Vagina (tissue), 2 donors: ENCODE measurements around the gene RGS6.

Experiments used
- CTCF ChIP-seq, 3 experiments: fragments of 450-650 bp in 2 of 3; fragments of 200-600 bp in 1 of 3; sonication (generic) in 1 of 3; IDR thresholded peaks; one replicate each; pipeline ENCODE4 v1.5.1; 2017 to 2019; ENCODE audit warnings: antibody characterized with exemption in 3 of 3, mild to moderate bottlenecking in 2 of 3, moderate library complexity in 2 of 3
- POLR2A ChIP-seq, 2 donors: fragments of 450-650 bp; IDR thresholded peaks; one replicate each; pipeline ENCODE4 v1.6.1; 2017; ENCODE audit warnings: antibody characterized with exemption in 2 of 2, mild to moderate bottlenecking in 2 of 2, moderate library complexity in 2 of 2

- TF ChIP-seq CTCF (IDR thresholded peaks at IDR 0.05) (no peak), POLR2A (IDR thresholded peaks at IDR 0.05) (no peak)
Observed at GRCh38 chr14:72341237-72341636, 409.0 kb downstream of the RGS6 start.
